ENCODE data around the gene CCDC92. TPM values are rescaled to one million over a fixed set of nuclear protein-coding genes. Genes with fewer than 3 reads are reported as not detected.

Gene CCDC92
- total and polyA plus RNA-seq, 2 of the 13 experiments (the other 11 are each of a cell fraction or from before 2014, with no cell fraction given): 5.4 to 14.7 TPM

DNA sequence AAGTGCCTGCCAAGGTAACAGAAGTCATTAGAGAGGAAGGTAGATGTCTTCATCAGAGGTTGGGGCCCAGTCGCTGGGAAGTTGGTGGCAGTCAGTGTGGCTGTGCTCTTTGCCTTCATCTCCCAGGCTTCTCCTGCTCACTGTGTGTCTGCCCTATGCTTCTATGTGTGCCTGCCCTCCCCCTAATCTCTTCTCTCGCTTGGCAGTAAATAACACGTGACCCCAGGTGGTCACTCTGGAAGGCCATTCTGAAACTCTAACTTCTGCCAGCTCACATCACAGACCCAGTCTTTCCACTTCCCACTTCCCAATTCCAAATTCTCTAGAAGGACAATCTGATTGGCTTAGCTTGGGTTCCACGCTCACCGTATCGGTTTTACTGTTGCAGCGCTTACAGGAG lies 9.6 kb upstream of the CCDC92 start:
- Histone ChIP-seq H3K4me3 (replicated peaks in 1 of 3; ENCODE audit: insufficient read depth in 1 of 3, low read depth in 2 of 3, low read length in 3 of 3) (no peak overlapping the region), H3K9ac (ENCODE audit: insufficient read depth, low read depth, low read length) (no peak overlapping the region), H3K36me3 (replicated peaks in 1 of 2; ENCODE audit: control insufficient read depth in 1 of 2, insufficient read depth in 2 of 2, low read length in 2 of 2) (peaks cover 4 to 27% of the 10 kb centered on the region in 2 experiments; a peak in 4 of 5 replicates), H3K27me3 (ENCODE audit: control insufficient read depth in 1 of 2, insufficient read depth in 2 of 2, low read length in 2 of 2) (no peaks in the 10 kb centered on the region), H3K27ac (ENCODE audit: extremely low read length, insufficient read depth, low read length) (no peak overlapping the region), H2AFZ (ENCODE audit: low read length) (no peak overlapping the region), H3K9me3 (ENCODE audit: low read length) (no peaks in the 10 kb centered on the region), H3K4me2 (ENCODE audit: low read depth, low read length) (no peak overlapping the region), H3K4me1 (ENCODE audit: insufficient read depth, low read length) (no peaks in the 10 kb centered on the region), H4K20me1 (ENCODE audit: insufficient read depth, low read length) (peaks cover 11% of the 10 kb centered on the region), H3K79me2 (ENCODE audit: insufficient read depth, low read length) (peaks cover 43% of the 10 kb centered on the region)
- in situ Hi-C loops (cut with HindIII; ENCODE audit: extremely low pct_ligation_motif_present, low pct_unique_long_range_greater_than_20kb): no loop called here
- ATAC-seq (no peak), DNase-seq (ENCODE audit: low spot score) (no peak), FAIRE-seq (no peak)
- 97% methylated on average over 7 of the region's 7 CpGs for WGBS (ENCODE audit: low lambda C conversion rate)
- no peak for TF ChIP-seq ESRRA (CRISPR knock-in tag; IDR thresholded peaks at IDR 0.05; ENCODE audit: low read depth)
- TF ChIP-seq SUZ12 (IDR thresholded peaks at IDR 0.05; ENCODE audit: low read depth, low read length): no peak
- no peak for TF ChIP-seq ZNF333 (CRISPR knock-in tag; IDR thresholded peaks at IDR 0.05; ENCODE audit: borderline replicate concordance)
- TF ChIP-seq TFE3 (CRISPR knock-in tag; IDR thresholded peaks at IDR 0.05): no peak
- no peak for TF ChIP-seq CENPX (CRISPR knock-in tag; IDR thresholded peaks at IDR 0.05)
- TF ChIP-seq, protein P1, sequence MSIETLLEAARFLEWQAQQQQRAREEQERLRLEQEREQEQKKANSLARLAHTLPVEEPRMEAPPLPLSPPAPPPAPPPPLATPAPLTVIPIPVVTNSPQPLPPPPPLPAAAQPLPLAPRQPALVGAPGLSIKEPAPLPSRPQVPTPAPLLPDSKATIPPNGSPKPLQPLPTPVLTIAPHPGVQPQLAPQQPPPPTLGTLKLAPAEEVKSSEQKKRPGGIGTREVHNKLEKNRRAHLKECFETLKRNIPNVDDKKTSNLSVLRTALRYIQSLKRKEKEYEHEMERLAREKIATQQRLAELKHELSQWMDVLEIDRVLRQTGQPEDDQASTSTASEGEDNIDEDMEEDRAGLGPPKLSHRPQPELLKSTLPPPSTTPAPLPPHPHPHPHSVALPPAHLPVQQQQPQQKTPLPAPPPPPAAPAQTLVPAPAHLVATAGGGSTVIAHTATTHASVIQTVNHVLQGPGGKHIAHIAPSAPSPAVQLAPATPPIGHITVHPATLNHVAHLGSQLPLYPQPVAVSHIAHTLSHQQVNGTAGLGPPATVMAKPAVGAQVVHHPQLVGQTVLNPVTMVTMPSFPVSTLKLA (IDR thresholded peaks at IDR 0.05): no peak
- CTCF ChIA-PET (ENCODE audit: low intra/inter-chr PET ratio, low total read pairs): interaction anchor here (4.0 kb wide), 1 partner anchor 76 kb away, joined by 21 read pairs; no protein-coding TSS in a partner anchor
- POLR2A ChIA-PET: no interaction called here
- no TSS peak for BruUV-seq (replicated peaks)
- intact Hi-C loops (cut with micrococcal nuclease; ENCODE audit: unreplicated experiment): loop anchor here (2.0 to 10.0 kb wide), 2 partner anchors 173 to 267 kb away; partner anchors contain the start of gene ATP6V0A2

Data from HepG2 (cell line).